ENCODE measurements around the gene HLA-E. TPM values are rescaled to one million over a fixed set of nuclear protein-coding genes. Genes with fewer than 3 reads are reported as not detected.

HLA-E gene
- 1,000 to 10,000 TPM; 2,819 to 4,179 (median 3,086) TPM for polyA plus RNA-seq

- no peaks in the 10 kb centered on the region for H3K9me3 Mint-ChIP-seq
- H3K36me3 Mint-ChIP-seq, result peaks cover 38 to 46% (median 45%) of the 10 kb centered on the region in 3 donors
- H3K4me3 Mint-ChIP-seq, result peak within 1 kb of the TSS; percentile 98 to 99 (median 99)
- DNase-seq, result peak; percentile 95 to 97 (median 96)
- peaks cover 50 to 56% of the 10 kb centered on the region in 2 donors for H3K4me1 Mint-ChIP-seq
- peaks cover 43 to 54% (median 50%) of the 10 kb centered on the region in 3 donors for H3K27me3 Mint-ChIP-seq (ENCODE audit: low read depth in 3 of 3)
- peak within 1 kb of the TSS; percentile 93 to 99 (median 99) for H3K27ac Mint-ChIP-seq
Observed at GRCh38 chr6:30489081-30490025, at the start of gene HLA-E. Gene HLA-E (plus strand): TSS chr6:30489509. CDS start chr6:30489532, 23 bp downstream.

GRCh38 chr6:30441171-30441570 lies 48.1 kb upstream of the HLA-E start:
- Mint-ChIP-seq H3K4me3 (no peak overlapping the region), H3K9me3 (no peaks in the 10 kb centered on the region), H3K36me3 (no peaks in the 10 kb centered on the region), H3K27me3 (ENCODE audit: low read depth in 3 of 3) (peaks cover 11 to 34% (median 30%) of the 10 kb centered on the region in 3 donors), H3K4me1 (peaks cover 0 to 3% of the 10 kb centered on the region in 2 donors), H3K27ac (no peak overlapping the region)
- no peak for DNase-seq

GRCh38 chr6:30443657-30444450 lies 45.5 kb upstream of the HLA-E start:
- H3K36me3 Mint-ChIP-seq, result no peaks in the 10 kb centered on the region
- H3K27ac Mint-ChIP-seq, result no peak overlapping the region
- no peak for DNase-seq
- H3K9me3 Mint-ChIP-seq, result no peaks in the 10 kb centered on the region
- H3K4me3 Mint-ChIP-seq, result no peak overlapping the region
- H3K4me1 Mint-ChIP-seq, result peaks cover 3 to 4% of the 10 kb centered on the region in 2 donors
- peaks cover 28 to 42% (median 39%) of the 10 kb centered on the region in 3 donors for H3K27me3 Mint-ChIP-seq (ENCODE audit: low read depth in 3 of 3)

GRCh38 chr6:30444451-30444742 lies 44.9 kb upstream of the HLA-E start:
- Mint-ChIP-seq H3K27ac (no peak overlapping the region), H3K9me3 (no peaks in the 10 kb centered on the region), H3K36me3 (no peaks in the 10 kb centered on the region), H3K4me1 (peaks cover 6 to 9% of the 10 kb centered on the region in 2 donors), H3K27me3 (ENCODE audit: low read depth in 3 of 3) (peaks cover 29 to 47% (median 39%) of the 10 kb centered on the region in 3 donors), H3K4me3 (no peak overlapping the region)
- DNase-seq, result no peak

GRCh38 chr6:30446259-30446658 lies 43.0 kb upstream of the HLA-E start:
- peaks cover 28 to 53% (median 40%) of the 10 kb centered on the region in 3 donors for H3K27me3 Mint-ChIP-seq (ENCODE audit: low read depth in 3 of 3)
- no peak for DNase-seq
- H3K27ac Mint-ChIP-seq, result no peak overlapping the region
- no peaks in the 10 kb centered on the region for H3K9me3 Mint-ChIP-seq
- H3K4me3 Mint-ChIP-seq, result no peak overlapping the region
- no peaks in the 10 kb centered on the region for H3K36me3 Mint-ChIP-seq
- H3K4me1 Mint-ChIP-seq, result peaks cover 23 to 28% of the 10 kb centered on the region in 2 donors

- Mint-ChIP-seq H3K27ac (no peak overlapping the region), H3K4me3 (no peak overlapping the region), H3K9me3 (no peaks in the 10 kb centered on the region), H3K4me1 (peaks cover 33 to 38% of the 10 kb centered on the region in 2 donors), H3K36me3 (no peaks in the 10 kb centered on the region), H3K27me3 (ENCODE audit: low read depth in 3 of 3) (peaks cover 35 to 58% (median 45%) of the 10 kb centered on the region in 3 donors)
- no peak for DNase-seq
Observed at GRCh38 chr6:30447237-30447636, 42.1 kb upstream of the HLA-E start.

- Mint-ChIP-seq H3K27me3 (ENCODE audit: low read depth in 3 of 3) (peaks cover 45 to 56% (median 52%) of the 10 kb centered on the region in 3 donors), H3K4me3 (peak overlapping the region; percentile 60 to 85 (median 82)), H3K9me3 (peaks cover 0 to 3% (median 0%) of the 10 kb centered on the region in 6 donors), H3K36me3 (no peaks in the 10 kb centered on the region), H3K4me1 (peaks cover 44 to 48% of the 10 kb centered on the region in 2 donors), H3K27ac (peak overlapping the region in 4 of 6 donors; percentile 12 to 62 (median 30))
- no peak for DNase-seq
Observed at GRCh38 chr6:30450548-30450908, 38.8 kb upstream of the HLA-E start.

GRCh38 chr6:30450909-30451841 lies 38.1 kb upstream of the HLA-E start:
- H3K4me3 Mint-ChIP-seq, result peak overlapping the region; percentile 60 to 85 (median 82)
- peaks cover 44 to 48% of the 10 kb centered on the region in 2 donors for H3K4me1 Mint-ChIP-seq
- H3K36me3 Mint-ChIP-seq, result no peaks in the 10 kb centered on the region
- H3K27ac Mint-ChIP-seq, result peak overlapping the region in 4 of 6 donors; percentile 12 to 62 (median 30)
- H3K9me3 Mint-ChIP-seq, result peaks cover 0 to 3% (median 0%) of the 10 kb centered on the region in 6 donors
- H3K27me3 Mint-ChIP-seq (ENCODE audit: low read depth in 3 of 3), result peaks cover 49 to 51% (median 49%) of the 10 kb centered on the region in 3 donors
- peak; percentile 58 to 76 (median 68) for DNase-seq

- Mint-ChIP-seq H3K27ac (no peak overlapping the region), H3K27me3 (ENCODE audit: low read depth in 3 of 3) (peaks cover 48 to 51% (median 49%) of the 10 kb centered on the region in 3 donors), H3K36me3 (no peaks in the 10 kb centered on the region), H3K9me3 (peaks cover 0 to 3% (median 0%) of the 10 kb centered on the region in 6 donors), H3K4me3 (peak overlapping the region in 3 of 5 donors; percentile 61 to 71 (median 68)), H3K4me1 (peaks cover 44 to 48% of the 10 kb centered on the region in 2 donors)
- no peak for DNase-seq
Observed at GRCh38 chr6:30452736-30453507, 36.4 kb upstream of the HLA-E start.

- DNase-seq, result peak; percentile 78 to 80 (median 78)
- peaks cover 44 to 46% of the 10 kb centered on the region in 2 donors for H3K4me1 Mint-ChIP-seq
- peaks cover 47 to 56% (median 49%) of the 10 kb centered on the region in 3 donors for H3K27me3 Mint-ChIP-seq (ENCODE audit: low read depth in 3 of 3)
- H3K36me3 Mint-ChIP-seq, result peaks cover 0 to under 1% (median under 1%) of the 10 kb centered on the region in 3 donors
- H3K27ac Mint-ChIP-seq, result no peak overlapping the region
- H3K9me3 Mint-ChIP-seq, result peaks cover 0 to 6% (median 2%) of the 10 kb centered on the region in 6 donors
- peak overlapping the region; percentile 18 to 71 (median 61) for H3K4me3 Mint-ChIP-seq
Observed at GRCh38 chr6:30453508-30454116, 35.7 kb upstream of the HLA-E start.

GRCh38 chr6:30459145-30459544 lies 30.2 kb upstream of the HLA-E start:
- Mint-ChIP-seq H3K9me3 (peaks cover 7 to 18% (median 15%) of the 10 kb centered on the region in 6 donors), H3K27me3 (ENCODE audit: low read depth in 3 of 3) (peaks cover 52 to 72% (median 56%) of the 10 kb centered on the region in 3 donors), H3K27ac (no peak overlapping the region), H3K4me3 (no peak overlapping the region), H3K4me1 (peaks cover 25 to 28% of the 10 kb centered on the region in 2 donors), H3K36me3 (peaks cover 0 to 9% (median 8%) of the 10 kb centered on the region in 3 donors)
- DNase-seq, result no peak

GRCh38 chr6:30461055-30461454 lies 28.3 kb upstream of the HLA-E start:
- Mint-ChIP-seq H3K9me3 (peaks cover 7 to 18% (median 15%) of the 10 kb centered on the region in 6 donors), H3K4me1 (peaks cover 42 to 44% of the 10 kb centered on the region in 2 donors), H3K4me3 (no peak overlapping the region), H3K27ac (no peak overlapping the region), H3K36me3 (peaks cover 0 to 9% (median 8%) of the 10 kb centered on the region in 3 donors), H3K27me3 (ENCODE audit: low read depth in 3 of 3) (peaks cover 51 to 78% (median 64%) of the 10 kb centered on the region in 3 donors)
- no peak for DNase-seq
